ENCODE results near the gene FLYWCH1. TPM values are rescaled to one million over a fixed set of nuclear protein-coding genes. Genes with fewer than 3 reads are reported as not detected.

The FLYWCH1 gene
- total RNA-seq, 1 experiment from 2014 or later: 12.5 TPM

DNA sequence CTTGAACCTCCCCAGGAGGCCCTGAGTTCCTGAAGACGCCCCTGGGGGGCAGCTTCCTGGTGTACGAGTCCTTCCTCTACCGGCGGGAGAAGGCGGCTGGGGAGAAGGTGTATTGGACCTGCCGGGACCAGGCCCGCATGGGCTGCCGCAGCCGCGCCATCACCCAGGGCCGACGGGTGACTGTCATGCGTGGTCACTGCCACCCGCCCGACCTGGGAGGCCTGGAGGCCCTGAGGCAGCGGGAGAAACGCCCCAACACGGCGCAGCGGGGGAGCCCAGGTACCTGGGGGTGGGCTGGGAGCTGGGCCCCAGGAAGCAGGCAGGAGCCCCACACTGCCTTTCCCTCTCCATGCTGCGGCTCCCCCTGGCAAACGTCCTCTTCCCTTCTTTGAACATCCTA lies 22.0 kb downstream of the FLYWCH1 start:
- Histone ChIP-seq H2BK12ac (ENCODE audit: insufficient read length, low read depth, low read length) (no peak overlapping the region), H4K5ac (ENCODE audit: insufficient read length, low read depth, low read length) (no peak overlapping the region), H3K23ac (ENCODE audit: insufficient read length, low read depth, low read length) (no peak overlapping the region), H3K79me2 (ENCODE audit: insufficient read depth, low read length) (no peaks in the 10 kb centered on the region), H3K4me2 (ENCODE audit: insufficient read depth, insufficient read length, low read length) (no peak overlapping the region), H2BK120ac (ENCODE audit: low read depth, low read length, poor library complexity, severe bottlenecking) (no peak overlapping the region), H3K9me3 (ENCODE audit: control insufficient read depth, low read depth, low read length) (no peaks in the 10 kb centered on the region), H2AFZ (ENCODE audit: low read length) (no peak overlapping the region), H3K18ac (ENCODE audit: insufficient read length, low read depth, low read length) (no peak overlapping the region), H2BK5ac (ENCODE audit: insufficient read length, low read length) (no peak overlapping the region), H3K56ac (ENCODE audit: insufficient read length, low read depth, low read length) (no peak overlapping the region), H2BK20ac (ENCODE audit: low read depth, low read length, poor library complexity, severe bottlenecking) (no peak overlapping the region), H2AK5ac (ENCODE audit: insufficient read length, low read length) (no peak overlapping the region), H2BK15ac (ENCODE audit: low read depth, low read length) (no peak overlapping the region), H3K9ac (ENCODE audit: extremely low read depth, insufficient read length, low read length) (no peak overlapping the region), H3K23me2 (ENCODE audit: insufficient read length, low read depth, low read length, poor library complexity, severe bottlenecking) (no peaks in the 10 kb centered on the region), H4K91ac (ENCODE audit: insufficient read length, low read depth, low read length) (no peak overlapping the region), H3K79me1 (ENCODE audit: insufficient read depth, low read depth, low read length, poor library complexity, severe bottlenecking) (no peaks in the 10 kb centered on the region), H3T11ph (ENCODE audit: low read length) (no peak overlapping the region), H3K4ac (ENCODE audit: low read depth, low read length) (no peak overlapping the region), H4K8ac (replicated peaks; ENCODE audit: insufficient read length, low read depth, low read length) (no peak overlapping the region), H4K20me1 (ENCODE audit: control insufficient read depth, insufficient read depth, insufficient read length) (no peaks in the 10 kb centered on the region), H3K14ac (ENCODE audit: insufficient read depth, low read length) (no peak overlapping the region), H3K27ac (ENCODE audit: insufficient read length, low read depth, low read length) (no peak overlapping the region), H3K27me3 (ENCODE audit: insufficient read depth, low read length) (no peaks in the 10 kb centered on the region), H3K4me1 (ENCODE audit: insufficient read depth, low read length) (no peaks in the 10 kb centered on the region)
- Mint-ChIP-seq H3K9me3 (no peaks in the 10 kb centered on the region), H3K4me1 (peaks cover 5% of the 10 kb centered on the region in 2 experiments), H3K4me3 (no peak overlapping the region), H3K27me3 (ENCODE audit: low read depth) (no peaks in the 10 kb centered on the region), H3K27ac (no peak overlapping the region), H3K36me3 (ENCODE audit: insufficient read depth in 1 of 3, low read depth in 3 of 3) (peaks cover 5 to 16% (median 7%) of the 10 kb centered on the region in 3 experiments)
- TF ChIP-seq, protein P1, sequence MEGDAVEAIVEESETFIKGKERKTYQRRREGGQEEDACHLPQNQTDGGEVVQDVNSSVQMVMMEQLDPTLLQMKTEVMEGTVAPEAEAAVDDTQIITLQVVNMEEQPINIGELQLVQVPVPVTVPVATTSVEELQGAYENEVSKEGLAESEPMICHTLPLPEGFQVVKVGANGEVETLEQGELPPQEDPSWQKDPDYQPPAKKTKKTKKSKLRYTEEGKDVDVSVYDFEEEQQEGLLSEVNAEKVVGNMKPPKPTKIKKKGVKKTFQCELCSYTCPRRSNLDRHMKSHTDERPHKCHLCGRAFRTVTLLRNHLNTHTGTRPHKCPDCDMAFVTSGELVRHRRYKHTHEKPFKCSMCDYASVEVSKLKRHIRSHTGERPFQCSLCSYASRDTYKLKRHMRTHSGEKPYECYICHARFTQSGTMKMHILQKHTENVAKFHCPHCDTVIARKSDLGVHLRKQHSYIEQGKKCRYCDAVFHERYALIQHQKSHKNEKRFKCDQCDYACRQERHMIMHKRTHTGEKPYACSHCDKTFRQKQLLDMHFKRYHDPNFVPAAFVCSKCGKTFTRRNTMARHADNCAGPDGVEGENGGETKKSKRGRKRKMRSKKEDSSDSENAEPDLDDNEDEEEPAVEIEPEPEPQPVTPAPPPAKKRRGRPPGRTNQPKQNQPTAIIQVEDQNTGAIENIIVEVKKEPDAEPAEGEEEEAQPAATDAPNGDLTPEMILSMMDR (conservative IDR thresholded peaks at IDR 0.05): no peak
- DNase-seq: no peak
- no CpG with 5 or more reads among the region's 22 CpGs for WGBS (ENCODE audit: extremely low coverage, insufficient read length, low lambda C conversion rate)

All from H9 (cell line).